SK-N-SH (cell line): ENCODE results near the gene SRR.

Source experiments
- CTCF ChIP-seq: fragments of 200-600 bp; sonication (generic); IDR thresholded peaks from 2 replicates; pipeline ENCODE4 v1.6.1; 2017; ENCODE audit warnings: antibody characterized with exemption, mild to moderate bottlenecking, moderate library complexity
- EP300 ChIP-seq, 2 experiments: IDR thresholded peaks; 2 replicates each; pipeline versions ENCODE4 v1.4.0 to v1.6.1; 2012; ENCODE audit warnings: borderline replicate concordance in 1 of 2, low read depth in 1 of 2, low read length in 1 of 2
- FOSL2 ChIP-seq: IDR thresholded peaks from 2 replicates; pipeline ENCODE4 v1.4.0; 2012; ENCODE audit warnings: low read depth, mild to moderate bottlenecking, moderate library complexity, borderline replicate concordance
- RCOR1 ChIP-seq: fragments of 150-350 bp; IDR thresholded peaks from 2 replicates; pipeline ENCODE4 v1.6.1; 2017; ENCODE audit warnings: antibody characterized with exemption, low read length
- RFX5 ChIP-seq: IDR thresholded peaks from 2 replicates; pipeline ENCODE4 v1.6.1; 2012; ENCODE audit warnings: mild to moderate bottlenecking, improper control_type of control experiment, low read length
- TAF1 ChIP-seq: IDR thresholded peaks from 2 replicates; pipeline ENCODE4 v1.6.1; 2012; ENCODE audit warnings: low read depth, mild to moderate bottlenecking, low read length, moderate library complexity, borderline replicate concordance
- TCF12 ChIP-seq: IDR thresholded peaks from 2 replicates; pipeline ENCODE4 v1.4.0; 2012
- USF2 ChIP-seq: fragments of 150-350 bp; IDR thresholded peaks from 2 replicates; pipeline ENCODE4 v1.6.1; 2017; ENCODE audit warnings: antibody characterized with exemption, low read length, low read depth, borderline replicate concordance
- ZBTB33 ChIP-seq: IDR thresholded peaks from 2 replicates; pipeline ENCODE4 v1.4.0; 2012; ENCODE audit warnings: low read depth, borderline replicate concordance

- TF ChIP-seq RCOR1 (no peak), USF2 (no peak), CTCF (no peak), ZBTB33 (no peak), EP300 (IDR thresholded peaks at IDR 0.05; ENCODE audit: borderline replicate concordance in 1 of 2, low read depth in 1 of 2, low read length in 1 of 2) (no peak), RFX5 (no peak), TCF12 (no peak), FOSL2 (no peak), TAF1 (no peak)
These were observed 67.7 kb downstream of the SRR start for GRCh38 chr17:2371183-2372130.
